ENCODE results near the gene ABCF3.

- TF ChIP-seq ZNF707 (tag by site-specific recombination; IDR thresholded peaks at IDR 0.05) (no peak), ZNF274 (IDR thresholded peaks at IDR 0.05; ENCODE audit: low read length) (no peak), ZNF274 (tag by site-specific recombination; IDR thresholded peaks at IDR 0.05; ENCODE audit: borderline replicate concordance) (no peak), ZNF121 (tag by site-specific recombination; IDR thresholded peaks at IDR 0.05) (no peak), IKZF3 (tag by site-specific recombination; IDR thresholded peaks at IDR 0.05) (no peak), CTCF (tag by site-specific recombination; IDR thresholded peaks at IDR 0.05) (no peak), SP2 (tag by site-specific recombination; IDR thresholded peaks at IDR 0.05) (no peak), ZNF311 (tag by site-specific recombination; IDR thresholded peaks at IDR 0.05; ENCODE audit: borderline replicate concordance) (no peak), ZBTB8A (tag by site-specific recombination; IDR thresholded peaks at IDR 0.05) (no peak), PBX3 (CRISPR knock-in tag; IDR thresholded peaks at IDR 0.05) (no peak), KLF9 (tag by site-specific recombination; IDR thresholded peaks at IDR 0.05; ENCODE audit: low read depth) (no peak)
Measured at GRCh38 chr3:184175981-184176376, 10.0 kb upstream of the ABCF3 start.
